Keratinocyte (primary cell): Measurements from ENCODE around the gene ARSB. TPM values are rescaled to one million over a fixed set of nuclear protein-coding genes. Genes with fewer than 3 reads are reported as not detected.

Experiments used
- DNase-seq: peaks from one replicate; pipeline ENCODE4 v3.0.0-alpha.2; 2011; ENCODE audit warnings: low read depth, missing footprints, low spot score
- FAIRE-seq: peaks from 2 replicates; lab custom pipeline; 2011; peaks lifted over from hg19 to GRCh38; lab: Jason Lieb, UNC
- H2AFZ ChIP-seq: 2 replicates; pipeline ENCODE4 v1.6.0; 2012; ENCODE audit warnings: low read length, control low read depth, inconsistent platforms; ENCODE audit not compliant: control insufficient read depth
- H3K27ac ChIP-seq: 2 replicates; pipeline ENCODE4 v1.5.1; 2011; ENCODE audit warnings: low read length; ENCODE audit not compliant: control insufficient read depth, insufficient read depth
- H3K27me3 ChIP-seq: 3 replicates; pipeline ENCODE4 v1.6.0; 2011; ENCODE audit warnings: low read length; ENCODE audit not compliant: control insufficient read depth, insufficient read depth; ENCODE audit errors: extremely low read depth
- H3K36me3 ChIP-seq, 2 experiments: 2 replicates in 1 of 2; 3 replicates in 1 of 2; pipeline ENCODE4 v1.5.1; 2011; ENCODE audit warnings: low read length in 2 of 2, mild to moderate bottlenecking in 1 of 2; ENCODE audit not compliant: control insufficient read depth in 2 of 2, insufficient read depth in 2 of 2; ENCODE audit errors: extremely low read depth in 1 of 2
- H3K4me1 ChIP-seq: 3 replicates; pipeline ENCODE4 v1.5.1; 2011; ENCODE audit warnings: low read length; ENCODE audit not compliant: control insufficient read depth, insufficient read depth; ENCODE audit errors: extremely low read depth
- H3K4me2 ChIP-seq: 3 replicates; pipeline ENCODE4 v1.6.0; 2011; ENCODE audit warnings: low read depth, low read length; ENCODE audit not compliant: control insufficient read depth, insufficient read depth; ENCODE audit errors: extremely low read depth
- H3K4me3 ChIP-seq, 3 experiments: fragments of 200-600 bp in 1 of 3; sonication (generic) in 1 of 3; 2 replicates in 2 of 3; 3 replicates in 1 of 3; pipeline ENCODE4 v1.5.1; 2011 to 2016; ENCODE audit warnings: low read length in 3 of 3, mild to moderate bottlenecking in 3 of 3, control low read depth in 2 of 3, inconsistent platforms in 1 of 3, low read depth in 1 of 3, mixed read lengths in 1 of 3, mixed run types in 1 of 3, moderate library complexity in 1 of 3; ENCODE audit not compliant: control insufficient read depth in 2 of 3, insufficient read depth in 2 of 3; ENCODE audit errors: extremely low read depth in 1 of 3
- H3K79me2 ChIP-seq: 2 replicates; pipeline ENCODE4 v1.6.0; 2012; ENCODE audit warnings: low read length; ENCODE audit not compliant: control insufficient read depth, insufficient read depth
- H3K9ac ChIP-seq: 3 replicates; pipeline ENCODE4 v1.6.0; 2011; ENCODE audit warnings: low read length; ENCODE audit not compliant: control insufficient read depth, insufficient read depth; ENCODE audit errors: extremely low read depth
- H3K9me1 ChIP-seq: 3 replicates; pipeline ENCODE4 v1.6.0; 2011; ENCODE audit warnings: low read length; ENCODE audit not compliant: control insufficient read depth, insufficient read depth; ENCODE audit errors: extremely low read depth
- H3K9me3 ChIP-seq: 2 replicates; pipeline ENCODE4 v1.5.1; 2012; ENCODE audit warnings: low read depth, low read length; ENCODE audit not compliant: control insufficient read depth
- H4K20me1 ChIP-seq: 3 replicates; pipeline ENCODE4 v1.6.0; 2011; ENCODE audit warnings: low read length; ENCODE audit not compliant: control insufficient read depth, insufficient read depth; ENCODE audit errors: extremely low read depth
- CTCF ChIP-seq, 3 experiments: IDR thresholded peaks in 1 of 3; conservative IDR thresholded peaks in 1 of 3; optimal IDR thresholded peaks in 1 of 3; 2 replicates in 2 of 3; 3 replicates in 1 of 3; pipeline versions ENCODE3 to v1.5.1; 2011; ENCODE audit warnings: low read length in 3 of 3, mild to moderate bottlenecking in 3 of 3, moderate library complexity in 2 of 3, control low read depth in 1 of 3, inconsistent platforms in 1 of 3; ENCODE audit not compliant: insufficient read depth in 2 of 3; ENCODE audit errors: extremely low read depth in 1 of 3
- EZH2 ChIP-seq: IDR thresholded peaks from one replicate; pipeline ENCODE4 v1.6.1; 2012; ENCODE audit warnings: inconsistent platforms, mild to moderate bottlenecking, low read length, moderate library complexity
- dilution Hi-C: fragments of 300-500 bp; cut with MboI; formaldehyde crosslinking; loops from one replicate; pipeline ENCODE4 v1.7.0; 2020; ENCODE audit warnings: low sequenced_read_pairs; ENCODE audit not compliant: extremely low pct_ligation_motif_present
- polyA plus RNA-seq, 5 experiments: library from polyadenylated mRNA; depleted of rRNA in 3 of 5; stranded (reverse) in 3 of 5; stranded (forward) in 1 of 5; unstranded in 1 of 5; fragments of >200 nt; gene quantifications; 1 replicate in 1 of 5; 2 replicates in 3 of 5; 3 replicates in 1 of 5; pipeline versions ENCODE4 v1.2.1 to v1.2.3, GENCODE V29; 2011 to 2012; ENCODE audit warnings: missing spikeins in 2 of 5, low read depth in 1 of 5, low replicate concordance in 1 of 5

The ARSB gene
- polyA plus RNA-seq, 1 donor (not counting 4 experiments of a cell fraction or from before 2014, with no cell fraction given) = 4.5 TPM

- FAIRE-seq = no peak
These were observed 81.8 kb downstream of the ARSB start for GRCh38 chr5:78903353-78903752.

GRCh38 chr5:78899922-78900362 lies 85.2 kb downstream of the ARSB start:
- dilution Hi-C loops = no loop called here

More at GRCh38 chr5:78903353-78903752, 81.8 kb downstream of the ARSB start:
- Histone ChIP-seq H3K9me1 (no peaks in the 10 kb centered on the region), H3K9me3 (no peaks in the 10 kb centered on the region), H3K9ac (no peak overlapping the region), H3K4me1 (no peaks in the 10 kb centered on the region), H3K27ac (no peak overlapping the region), H3K4me3 (no peak overlapping the region), H2AFZ (no peak overlapping the region), H4K20me1 (no peaks in the 10 kb centered on the region), H3K36me3 (no peaks in the 10 kb centered on the region), H3K27me3 (no peaks in the 10 kb centered on the region), H3K4me2 (no peak overlapping the region), H3K79me2 (no peaks in the 10 kb centered on the region)
- dilution Hi-C loops = no loop called here
- DNase-seq = no peak
- TF ChIP-seq CTCF (optimal IDR thresholded peaks at IDR 0.05 in 1 of 3, IDR thresholded peaks at IDR 0.05 in 1 of 3, conservative IDR thresholded peaks at IDR 0.05 in 1 of 3; ENCODE audit: extremely low read depth in 1 of 3, insufficient read depth in 2 of 3, low read length in 3 of 3) = no peak

More at GRCh38 chr5:78899922-78900362, 85.2 kb downstream of the ARSB start:
- Histone ChIP-seq H3K4me3 (no peak overlapping the region), H3K36me3 (no peaks in the 10 kb centered on the region), H3K27me3 (no peaks in the 10 kb centered on the region), H2AFZ (no peak overlapping the region), H3K4me1 (no peaks in the 10 kb centered on the region), H4K20me1 (no peaks in the 10 kb centered on the region), H3K9ac (no peak overlapping the region), H3K27ac (no peak overlapping the region), H3K79me2 (no peaks in the 10 kb centered on the region), H3K4me2 (no peak overlapping the region), H3K9me1 (no peaks in the 10 kb centered on the region), H3K9me3 (no peaks in the 10 kb centered on the region)
- FAIRE-seq = peak; percentile 17
- peak; percentile 23 for DNase-seq
- TF ChIP-seq CTCF (optimal IDR thresholded peaks at IDR 0.05 in 1 of 3, IDR thresholded peaks at IDR 0.05 in 1 of 3, conservative IDR thresholded peaks at IDR 0.05 in 1 of 3; ENCODE audit: extremely low read depth in 1 of 3, insufficient read depth in 2 of 3, low read length in 3 of 3) (peak; percentile 69 to 85 (median 71)), EZH2 (no peak)
